ENCODE measurements around the gene ANKRD13A.
"Not testable (repeated sequence)": the region's sequence is repeated elsewhere in the genome, so short reads cannot be mapped to it uniquely, and the experiment has no call there.

ANKRD13A gene

GRCh38 chr12:110048242-110049027, 49.2 kb downstream of the ANKRD13A start, which contains the start of gene C12orf76:
Gene C12orf76 (minus strand): TSS chr12:110048522. CDS start chr12:110048495, 27 bp downstream.
- DNase-seq (ENCODE audit: low read depth): peak; percentile 76

- not testable (repeated sequence) for DNase-seq (ENCODE audit: low read depth)
These were observed 49.8 kb downstream of the ANKRD13A start for GRCh38 chr12:110049034-110049433.

GRCh38 chr12:110049666-110050065, 50.4 kb downstream of the ANKRD13A start:
- DNase-seq (ENCODE audit: low read depth): not testable (repeated sequence)

- no peak for DNase-seq (ENCODE audit: low read depth)
These were observed 51.7 kb downstream of the ANKRD13A start for GRCh38 chr12:110050927-110051326.

- not testable (repeated sequence) for DNase-seq (ENCODE audit: low read depth)
These were observed 56.4 kb downstream of the ANKRD13A start for GRCh38 chr12:110055375-110056352.

- DNase-seq (ENCODE audit: low read depth): not testable (repeated sequence)
These were observed 57.4 kb downstream of the ANKRD13A start for GRCh38 chr12:110056643-110057042.

- no peak for DNase-seq (ENCODE audit: low read depth)
These were observed 59.8 kb downstream of the ANKRD13A start for GRCh38 chr12:110058875-110059615.

GRCh38 chr12:110059651-110060000, 60.4 kb downstream of the ANKRD13A start:
- DNase-seq (ENCODE audit: low read depth): no peak

- DNase-seq (ENCODE audit: low read depth): no peak
These were observed 63.0 kb downstream of the ANKRD13A start for GRCh38 chr12:110062241-110062640.

- DNase-seq (ENCODE audit: low read depth): no peak
These were observed 66.3 kb downstream of the ANKRD13A start for GRCh38 chr12:110065540-110065939.

- DNase-seq (ENCODE audit: low read depth): no peak
These were observed 68.3 kb downstream of the ANKRD13A start for GRCh38 chr12:110067531-110067930.

GRCh38 chr12:110068115-110068514, 68.9 kb downstream of the ANKRD13A start:
- DNase-seq (ENCODE audit: low read depth): not testable (repeated sequence)

GRCh38 chr12:110068654-110069053, 69.4 kb downstream of the ANKRD13A start:
- no peak for DNase-seq (ENCODE audit: low read depth)

- no peak for DNase-seq (ENCODE audit: low read depth)
These were observed 72.3 kb downstream of the ANKRD13A start for GRCh38 chr12:110071504-110071903.

GRCh38 chr12:110071967-110072366, 72.7 kb downstream of the ANKRD13A start:
- no peak for DNase-seq (ENCODE audit: low read depth)

- not testable (repeated sequence) for DNase-seq (ENCODE audit: low read depth)
These were observed 73.4 kb downstream of the ANKRD13A start for GRCh38 chr12:110072636-110073035.

GRCh38 chr12:110073049-110073831, 74.0 kb downstream of the ANKRD13A start:
- DNase-seq (ENCODE audit: low read depth): no peak

- DNase-seq (ENCODE audit: low read depth): no peak
These were observed 74.9 kb downstream of the ANKRD13A start for GRCh38 chr12:110074089-110074488.

- no peak for DNase-seq (ENCODE audit: low read depth)
These were observed 76.7 kb downstream of the ANKRD13A start for GRCh38 chr12:110075880-110076279.

- DNase-seq (ENCODE audit: low read depth): no peak
These were observed 78.6 kb downstream of the ANKRD13A start for GRCh38 chr12:110077800-110078199.

Measured in stimulated activated CD8-positive, alpha-beta memory T cell treated with anti-CD3 and anti-CD28 coated beads, Interleukin-15, amount 100 ng/mL, for 1 hour (primary cell).